ENCODE measurements around the gene CGNL1.
A peak's percentile ranks its signal among the peaks of the same experiment; 100 is the strongest.

The CGNL1 gene

GRCh38 chr15:57345584-57345983 lies 30.7 kb upstream of the CGNL1 start:
- POLR2A ChIA-PET, result no interaction called here
- peak; percentile 29 for TF ChIP-seq CTCF (IDR thresholded peaks at IDR 0.05; ENCODE audit: insufficient read depth, low read length, missing control alignments)
- H3K4me3 ChIP-seq (ENCODE audit: low read depth, low read length), result no peak overlapping the region
- CTCF ChIA-PET, result interaction anchor here (0.7 to 17.6 kb wide), 8 partner anchors 10 to 199 kb away, joined by 3 to 747 read pairs (median 5); no protein-coding TSS in a partner anchor
- DNase-seq (ENCODE audit: low read depth, low spot score), result no peak

- no peak for DNase-seq (ENCODE audit: low read depth, low spot score)
- no peak overlapping the region for H3K4me3 ChIP-seq (ENCODE audit: low read depth, low read length)
- POLR2A ChIA-PET, result no interaction called here
- CTCF ChIA-PET, result interaction anchor here (1.0 to 17.6 kb wide), 5 partner anchors 9 to 194 kb away, joined by 3 to 747 read pairs (median 7); no protein-coding TSS in a partner anchor
- TF ChIP-seq CTCF (IDR thresholded peaks at IDR 0.05; ENCODE audit: insufficient read depth, low read length, missing control alignments), result no peak
These were observed 28.2 kb upstream of the CGNL1 start for GRCh38 chr15:57348081-57348480.

GRCh38 chr15:57352535-57353316 lies 23.6 kb upstream of the CGNL1 start:
- CTCF ChIA-PET, result interaction anchor here (1.0 to 10.0 kb wide), 5 partner anchors 11 to 190 kb away, joined by 3 to 119 read pairs (median 8); no protein-coding TSS in a partner anchor
- POLR2A ChIA-PET, result no interaction called here
- H3K4me3 ChIP-seq (ENCODE audit: low read depth, low read length), result no peak overlapping the region
- no peak for DNase-seq (ENCODE audit: low read depth, low spot score)
- no peak for TF ChIP-seq CTCF (IDR thresholded peaks at IDR 0.05; ENCODE audit: insufficient read depth, low read length, missing control alignments)

- CTCF ChIA-PET, result interaction anchor here (1.2 to 10.0 kb wide), 4 partner anchors 12 to 189 kb away, joined by 3 to 119 read pairs (median 42); no protein-coding TSS in a partner anchor
- POLR2A ChIA-PET, result no interaction called here
- TF ChIP-seq CTCF (IDR thresholded peaks at IDR 0.05; ENCODE audit: insufficient read depth, low read length, missing control alignments), result no peak
- no peak for DNase-seq (ENCODE audit: low read depth, low spot score)
- H3K4me3 ChIP-seq (ENCODE audit: low read depth, low read length), result no peak overlapping the region
These were observed 22.9 kb upstream of the CGNL1 start for GRCh38 chr15:57353317-57353804.

- TF ChIP-seq CTCF (IDR thresholded peaks at IDR 0.05; ENCODE audit: insufficient read depth, low read length, missing control alignments), result no peak
- ChIA-PET CTCF (interaction anchor here (0.9 to 10.0 kb wide), 5 partner anchors 13 to 188 kb away, joined by 3 to 119 read pairs (median 8); no protein-coding TSS in a partner anchor), POLR2A (no interaction called here)
- no peak for DNase-seq (ENCODE audit: low read depth, low spot score)
- no peak overlapping the region for H3K4me3 ChIP-seq (ENCODE audit: low read depth, low read length)
These were observed 21.7 kb upstream of the CGNL1 start for GRCh38 chr15:57354436-57355123.

GRCh38 chr15:57355259-57355658 lies 21.0 kb upstream of the CGNL1 start:
- TF ChIP-seq CTCF (IDR thresholded peaks at IDR 0.05; ENCODE audit: insufficient read depth, low read length, missing control alignments), result no peak
- POLR2A ChIA-PET, result no interaction called here
- DNase-seq (ENCODE audit: low read depth, low spot score), result no peak
- no peak overlapping the region for H3K4me3 ChIP-seq (ENCODE audit: low read depth, low read length)
- CTCF ChIA-PET, result interaction anchor here (0.8 to 10.0 kb wide), 8 partner anchors 13 to 187 kb away, joined by 3 to 119 read pairs (median 3); no protein-coding TSS in a partner anchor
